ENCODE data around the gene FBLL1.
"Not testable (repeated sequence)": the region's sequence is repeated elsewhere in the genome, so short reads cannot be mapped to it uniquely, and the experiment has no call there.

Gene FBLL1

DNA sequence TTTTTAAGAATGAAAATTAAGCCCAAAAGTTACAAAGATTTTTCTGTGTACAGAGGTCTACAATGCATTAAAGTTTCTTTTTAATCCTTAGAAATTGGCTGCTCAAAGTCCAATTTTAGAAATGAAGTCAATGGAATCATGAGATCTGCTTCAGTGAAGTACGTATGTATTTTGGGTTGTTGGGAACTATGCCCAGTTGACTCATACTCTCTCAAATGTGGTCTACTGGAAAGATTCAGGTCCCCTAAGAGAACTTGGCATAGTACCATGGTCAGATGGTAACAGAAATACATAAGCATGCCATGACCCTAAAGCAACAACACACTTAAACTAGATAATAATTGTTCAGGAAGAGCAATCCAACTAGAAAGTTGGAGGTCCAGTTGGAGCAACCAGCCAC is 23.0 kb downstream of the FBLL1 start:
- DNase-seq (ENCODE audit: low read depth), result peak; percentile 39

DNA sequence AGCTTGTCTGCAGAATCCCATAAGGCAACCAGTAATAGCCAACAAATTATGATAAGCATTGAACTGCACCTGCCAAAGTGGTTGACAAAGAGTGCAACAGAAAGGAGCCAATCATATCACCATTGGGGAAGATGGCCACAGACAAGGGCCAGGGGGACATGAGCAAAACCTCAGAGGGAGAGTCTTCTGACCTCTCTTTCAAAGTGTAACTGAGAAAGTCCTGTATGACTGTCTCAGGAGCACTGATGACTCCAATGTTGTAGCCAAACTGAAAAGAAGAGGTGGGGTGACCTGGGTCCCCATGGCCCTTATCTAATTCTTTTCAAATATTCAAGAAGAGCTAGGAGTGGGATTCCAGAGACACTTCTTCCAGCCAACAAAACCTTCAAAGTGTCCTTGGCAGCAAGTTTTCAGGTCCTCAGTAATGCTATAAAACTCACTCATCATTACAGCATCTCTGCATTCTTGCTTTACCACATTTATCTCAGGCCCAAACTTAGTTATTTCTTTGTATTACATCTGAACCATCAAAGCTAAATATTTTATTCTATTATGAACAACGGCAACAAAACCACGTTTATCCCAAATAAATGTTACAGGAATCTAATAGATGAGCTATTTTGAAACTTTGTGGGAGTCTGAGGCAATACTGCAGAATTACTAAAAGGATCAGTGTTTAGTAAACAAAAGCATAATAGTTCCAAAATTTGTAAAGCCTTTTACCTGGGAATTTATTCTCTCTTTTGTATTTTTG is 24.4 kb downstream of the FBLL1 start:
- DNase-seq (ENCODE audit: low read depth), result no peak

DNA sequence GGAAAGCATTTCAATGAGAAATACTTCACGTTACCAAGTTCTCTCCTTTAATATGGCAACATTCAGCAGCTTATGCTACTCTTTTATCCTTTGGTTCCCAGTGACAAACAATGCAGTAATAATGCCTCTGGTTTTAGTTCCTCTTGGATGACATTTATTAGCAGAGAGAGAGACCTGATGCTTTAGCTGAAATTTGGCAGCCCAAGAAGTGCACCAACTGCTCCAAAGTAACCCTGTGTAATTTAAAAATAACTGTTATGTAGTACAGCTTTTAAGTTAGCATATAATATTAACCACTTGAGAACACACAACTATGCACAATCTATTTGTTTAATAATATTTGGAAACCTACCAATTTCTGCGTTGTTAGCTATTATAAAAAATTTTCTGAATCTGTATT is 28.3 kb downstream of the FBLL1 start:
- no peak for DNase-seq (ENCODE audit: low read depth)

DNA sequence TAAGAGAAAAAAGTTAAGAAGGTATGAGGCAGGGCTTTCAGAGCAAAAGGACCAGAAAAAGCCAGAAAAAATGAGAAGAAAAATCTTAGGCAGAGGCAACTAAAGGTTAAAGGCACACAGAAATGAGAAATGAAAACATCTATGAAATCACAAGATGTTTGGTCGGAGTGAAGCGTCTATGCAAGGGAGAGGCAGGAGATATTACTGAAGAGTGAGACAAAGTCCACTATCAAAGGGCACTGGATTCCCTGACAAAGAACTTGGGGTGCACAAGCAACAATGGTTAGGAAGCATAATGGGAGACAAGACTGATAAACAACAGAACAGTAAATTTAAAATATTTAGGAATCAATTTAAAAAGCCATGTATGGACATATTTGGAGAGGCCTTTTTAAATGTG is 33.2 kb downstream of the FBLL1 start:
- DNase-seq (ENCODE audit: low read depth), result no peak

DNA sequence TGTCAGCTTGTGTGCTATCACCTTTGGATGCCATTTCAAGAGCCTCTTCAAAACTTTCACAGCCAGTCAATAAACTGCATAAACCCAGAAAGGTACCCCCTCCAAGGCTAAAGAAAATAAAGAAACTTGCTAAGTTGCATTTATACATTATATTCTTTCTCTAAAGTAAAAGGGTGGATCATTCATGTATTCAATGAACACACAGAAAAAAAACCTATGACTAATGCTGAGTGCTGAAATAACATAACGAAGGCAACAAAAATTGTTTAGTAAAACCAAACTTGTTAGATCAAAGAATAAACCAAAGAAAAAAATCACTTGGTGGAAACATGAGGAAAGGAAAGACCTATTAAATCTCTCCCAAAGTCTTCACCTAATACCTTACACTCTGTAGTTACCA is 34.9 kb downstream of the FBLL1 start:
- DNase-seq (ENCODE audit: low read depth), result no peak

DNA sequence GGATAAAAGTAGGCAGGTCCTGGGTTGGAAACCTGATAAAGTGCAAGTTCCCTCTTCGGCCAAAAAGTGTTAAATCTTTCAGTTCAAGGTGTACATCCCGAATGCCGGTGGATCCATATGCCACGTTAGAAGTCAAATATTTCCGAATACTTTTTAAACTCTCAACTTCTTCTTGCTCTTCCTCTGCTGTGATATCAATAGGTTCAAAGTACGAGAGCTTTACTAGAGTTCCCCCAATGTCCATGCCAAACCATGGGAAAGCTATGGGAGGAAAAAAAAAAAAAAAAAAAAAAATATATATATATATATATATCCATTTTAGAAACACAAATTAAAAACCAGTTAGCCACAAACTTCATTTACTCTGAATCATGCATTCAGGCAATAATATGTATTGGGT is 39.6 kb downstream of the FBLL1 start:
- DNase-seq (ENCODE audit: low read depth), result no peak

DNA sequence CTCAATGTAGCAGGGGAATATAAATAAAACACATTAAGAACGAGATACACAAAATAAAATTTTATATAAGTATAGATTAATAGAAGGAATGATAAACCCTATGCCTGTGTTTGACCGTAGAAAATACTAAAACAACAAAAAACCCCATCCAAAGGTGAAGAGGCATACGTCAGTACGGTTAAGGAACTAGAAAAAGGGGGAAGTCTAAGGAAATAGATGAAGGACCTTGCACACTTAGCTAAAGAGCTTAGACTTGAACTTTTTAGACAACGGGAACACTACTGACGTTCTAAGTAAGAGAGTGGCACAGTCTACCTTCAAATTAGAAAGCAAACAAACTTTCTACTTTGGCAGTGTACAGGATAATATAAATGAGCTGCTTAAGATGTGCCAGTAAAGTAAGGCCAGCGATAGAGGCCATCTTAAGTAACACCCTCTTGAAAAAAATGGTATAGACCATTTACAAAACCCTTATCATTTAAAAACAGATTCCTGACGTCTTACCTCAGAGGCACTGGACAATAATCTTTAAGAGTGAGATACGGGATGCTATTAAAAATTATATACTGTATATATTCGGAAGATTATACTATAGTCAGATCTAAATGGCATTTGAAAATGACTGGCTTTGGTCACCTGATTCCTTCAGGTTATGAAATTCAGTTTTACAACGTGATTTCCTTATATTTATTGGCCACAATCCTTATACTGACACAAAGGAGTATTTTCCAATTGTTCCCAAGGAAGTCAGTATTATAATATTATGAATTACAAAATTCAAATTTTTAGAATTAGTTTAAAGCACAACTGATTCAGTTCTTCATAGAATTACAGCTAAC is 41.6 kb downstream of the FBLL1 start:
- DNase-seq (ENCODE audit: low read depth), result no peak

DNA sequence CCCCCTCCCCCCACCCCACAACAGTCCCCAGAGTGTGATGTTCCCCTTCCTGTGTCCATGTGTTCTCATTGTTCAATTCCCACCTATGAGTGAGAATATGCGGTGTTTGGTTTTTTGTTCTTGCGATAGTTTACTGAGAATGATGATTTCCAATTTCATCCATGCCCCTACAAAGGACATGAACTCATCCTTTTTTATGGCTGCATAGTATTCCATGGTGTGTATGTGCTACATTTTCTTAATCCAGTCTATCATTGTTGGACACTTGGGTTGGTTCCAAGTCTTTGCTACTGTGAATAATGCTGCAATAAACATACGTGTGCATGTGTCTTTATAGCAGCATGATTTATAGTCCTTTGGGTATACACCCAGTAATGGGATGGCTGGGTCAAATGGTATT is 44.6 kb downstream of the FBLL1 start:
- DNase-seq (ENCODE audit: low read depth), result not testable (repeated sequence)

DNA sequence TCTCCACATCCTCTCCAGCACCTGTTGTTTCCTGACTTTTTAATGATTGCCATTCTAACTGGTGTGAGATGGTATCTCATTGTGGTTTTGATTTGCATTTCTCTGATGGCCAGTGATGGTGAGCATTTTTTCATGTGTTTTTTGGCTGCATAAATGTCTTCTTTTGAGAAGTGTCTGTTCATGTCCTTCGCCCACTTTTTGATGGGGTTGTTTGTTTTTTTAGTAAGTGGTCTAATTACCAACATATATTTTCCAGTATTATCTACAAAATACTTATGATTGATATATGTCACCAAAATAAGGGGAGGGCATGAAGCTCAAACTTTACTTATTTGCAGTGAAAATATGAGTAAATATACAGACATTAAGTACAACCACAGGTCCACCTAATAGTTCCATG is 45.1 kb downstream of the FBLL1 start:
- DNase-seq (ENCODE audit: low read depth), result not testable (repeated sequence)

DNA sequence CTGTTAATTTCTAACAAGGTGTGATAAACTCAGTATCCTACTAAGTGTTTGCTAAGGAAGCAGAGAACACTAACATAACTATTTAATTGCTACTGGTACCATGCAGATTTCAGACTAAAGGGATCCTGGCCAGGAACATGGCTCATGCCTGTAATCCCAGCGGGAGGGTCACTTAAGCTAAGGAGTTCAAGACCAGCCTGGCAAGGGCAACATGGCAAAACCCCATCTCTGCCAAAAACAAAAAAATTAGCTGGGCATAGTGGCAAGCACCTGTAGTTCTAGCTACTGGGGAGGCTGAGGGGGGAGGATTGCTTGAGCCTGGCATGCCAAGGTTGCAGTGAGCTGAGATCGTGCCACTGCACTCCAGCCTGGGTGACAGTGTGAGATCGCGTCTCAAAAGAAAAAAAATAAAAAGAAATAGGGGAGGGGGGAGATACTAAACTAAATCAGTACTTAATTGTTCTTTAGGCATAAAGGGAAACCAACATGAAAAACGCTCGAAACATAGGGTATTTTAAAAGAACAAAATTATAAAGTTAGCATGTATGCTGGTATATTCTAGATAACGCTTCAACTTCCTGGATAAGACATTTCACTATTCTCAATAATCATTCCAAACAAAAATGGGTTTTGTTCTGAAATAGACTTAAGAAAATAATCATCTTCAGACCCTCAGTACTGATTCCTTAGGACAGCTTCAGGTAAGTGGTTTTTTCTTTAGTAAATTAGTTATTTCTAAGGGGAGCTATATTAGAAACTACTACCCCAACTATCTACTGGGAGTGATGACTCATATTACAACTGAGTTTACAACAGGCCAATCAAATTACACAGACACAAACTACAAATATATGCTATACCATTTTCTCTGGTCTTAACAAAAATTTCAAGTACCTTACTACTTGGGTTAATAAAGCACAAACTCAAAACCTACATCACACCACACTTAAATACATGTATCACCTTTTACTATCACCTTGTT is 46.6 kb downstream of the FBLL1 start:
- DNase-seq (ENCODE audit: low read depth), result no peak

DNA sequence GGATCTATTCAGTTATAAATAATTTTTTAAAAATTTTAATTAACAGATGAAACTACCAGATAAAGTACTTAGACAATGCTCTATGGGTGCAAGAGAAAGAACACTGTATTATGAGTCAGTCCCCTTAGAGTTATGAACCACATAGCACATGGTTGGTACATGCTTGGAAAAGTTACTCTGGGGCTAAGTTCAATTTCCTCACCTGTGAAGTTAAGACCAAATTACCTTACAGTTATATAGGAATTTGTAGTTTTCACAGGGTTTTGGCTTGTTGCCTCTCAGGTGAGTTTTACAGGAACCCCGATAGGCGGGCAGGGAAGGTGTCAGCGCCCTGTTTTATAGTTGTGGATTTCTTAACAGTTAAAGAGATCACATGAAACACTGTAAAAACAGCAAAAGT is 48.9 kb downstream of the FBLL1 start:
- no peak for DNase-seq (ENCODE audit: low read depth)

DNA sequence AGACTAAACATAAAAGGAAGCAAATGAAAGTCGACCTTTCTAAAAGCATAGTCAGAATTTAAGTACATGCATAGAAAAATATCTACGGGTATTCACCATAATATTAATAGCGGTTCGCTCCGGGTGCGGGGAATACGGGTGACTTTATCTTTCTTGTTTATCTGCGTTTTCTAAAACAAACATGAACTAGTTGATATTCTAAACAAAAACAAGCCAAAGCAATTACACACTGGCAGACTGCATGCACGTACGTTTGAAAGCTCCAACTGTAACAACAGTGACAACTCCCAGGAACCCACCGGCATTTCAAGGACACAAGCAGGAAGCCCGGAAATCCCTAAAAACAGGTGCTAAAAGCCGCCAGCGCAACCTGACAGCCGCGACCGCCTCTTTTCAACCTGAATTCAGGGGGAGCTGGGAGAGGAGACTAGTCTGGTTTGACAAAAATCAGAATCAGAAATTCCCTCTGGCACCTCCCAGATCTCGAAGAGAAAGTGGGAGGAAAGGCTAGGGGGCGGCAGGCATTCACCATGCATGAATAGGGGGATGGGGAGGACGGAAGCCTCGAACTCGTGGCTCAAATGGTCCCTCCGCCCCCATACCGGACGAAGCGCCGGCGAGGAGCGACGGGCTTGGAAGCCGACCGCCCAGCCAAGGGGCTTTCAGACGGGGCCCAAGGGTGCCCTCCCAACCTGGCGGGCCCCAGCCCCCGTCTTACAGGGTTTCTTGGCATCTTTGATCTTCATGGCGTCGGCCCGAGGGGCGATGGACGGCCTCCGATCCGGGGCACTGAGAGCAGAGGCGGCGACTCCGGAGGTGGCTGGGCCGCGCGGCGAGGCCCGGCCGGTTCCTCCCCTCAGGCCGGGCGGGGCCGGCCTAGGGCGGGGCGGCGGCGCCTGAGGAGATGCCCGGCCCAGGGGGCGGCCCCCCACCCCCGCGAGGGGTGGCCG is 49.7 kb downstream of the FBLL1 start, which contains the start of gene PANK3:
Gene PANK3 (minus strand): TSS at position 831 of the 950 bp plus-strand sequence. CDS start 85 bp downstream, at position 746.
- DNase-seq (ENCODE audit: low read depth), result peak; percentile 32

DNA sequence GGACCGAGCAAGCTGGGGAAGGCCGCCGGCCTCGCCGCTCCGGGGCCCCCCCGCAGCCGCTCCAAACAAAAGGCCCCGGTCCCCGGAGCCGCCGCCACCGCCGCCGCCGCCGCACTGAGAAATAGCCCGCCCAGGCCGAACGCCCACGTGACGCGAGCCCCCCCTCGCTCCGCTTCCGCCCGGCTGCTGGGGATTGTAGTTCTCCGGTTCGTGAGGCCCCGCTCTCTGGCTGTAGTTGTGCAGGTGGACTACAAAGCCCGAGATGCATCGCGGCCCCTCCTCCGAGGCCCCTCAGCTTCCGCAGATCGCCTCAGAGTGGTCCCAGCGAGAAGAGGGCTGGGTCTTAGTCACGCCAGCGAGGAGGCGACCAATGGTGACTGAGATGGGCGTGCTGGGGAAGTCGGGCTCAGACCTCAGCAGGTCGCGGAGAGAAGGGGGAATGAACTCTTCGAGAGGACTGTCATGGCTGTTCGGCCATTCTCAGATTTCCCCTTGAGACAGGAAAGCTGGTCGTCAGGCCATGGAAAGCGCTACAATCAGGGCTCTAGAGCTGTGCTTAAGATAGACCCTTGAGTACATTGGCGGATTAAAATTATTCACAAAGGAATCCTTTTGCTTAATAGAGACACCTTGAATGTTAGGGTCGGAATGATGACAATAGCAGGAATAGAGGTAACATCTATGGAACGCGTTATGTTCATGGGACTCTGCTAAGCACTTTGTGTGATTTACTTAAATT is 50.6 kb downstream of the FBLL1 start:
- peak; percentile 94 for DNase-seq (ENCODE audit: low read depth)

DNA sequence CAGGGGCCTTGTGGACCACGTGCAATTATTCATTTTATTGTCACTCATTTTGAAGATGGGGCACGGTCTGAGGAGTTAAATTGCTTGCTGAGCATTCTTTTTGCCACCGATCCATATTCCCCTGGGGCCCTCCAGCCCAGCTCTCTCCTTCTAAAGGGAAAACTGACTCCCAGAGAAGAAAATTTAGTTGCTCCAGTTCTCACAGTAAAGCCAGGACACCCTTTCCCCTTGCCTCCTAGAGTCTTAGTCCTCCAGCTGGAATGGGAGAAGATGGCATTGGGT is 51.1 kb downstream of the FBLL1 start:
- no peak for DNase-seq (ENCODE audit: low read depth)

Data from GM04503 (cell line).